D721Med (cell line): ENCODE measurements around the gene TH.
A peak's percentile ranks its signal among the peaks of the same experiment; 100 is the strongest.

ENCODE experiments used
- DNase-seq: peaks from one replicate; pipeline ENCODE4 v3.0.0; 2011; ENCODE audit warnings: low spot score; ENCODE audit not compliant: insufficient read length
- FAIRE-seq: peaks from 2 replicates; lab custom pipeline; 2011; peaks lifted over from hg19 to GRCh38; lab: Jason Lieb, UNC
- TF ChIP-seq, protein P1 (sequence below): IDR thresholded peaks from 2 replicates; pipeline ENCODE4 v1.5.1; 2012; ENCODE audit warnings: mild to moderate bottlenecking, control low read depth; ENCODE audit not compliant: insufficient read depth; ENCODE audit errors: missing control alignments

TH gene

DNA sequence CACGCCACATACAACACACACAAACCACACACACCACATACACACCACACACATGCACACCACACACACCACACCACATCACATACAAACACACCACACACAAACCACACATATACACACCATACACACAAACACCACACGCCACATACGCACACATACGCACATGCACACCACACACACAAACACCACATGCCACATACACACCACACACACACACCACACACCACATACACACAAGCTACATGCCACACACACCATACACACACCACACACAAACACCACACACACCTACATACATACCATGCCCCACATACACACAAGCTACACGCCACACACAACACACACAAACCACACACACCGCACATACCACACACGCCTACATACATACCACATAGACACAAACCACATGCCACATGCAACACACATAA, 15.7 kb upstream of the TH start:
- no peak for FAIRE-seq
- TF ChIP-seq, protein P1, sequence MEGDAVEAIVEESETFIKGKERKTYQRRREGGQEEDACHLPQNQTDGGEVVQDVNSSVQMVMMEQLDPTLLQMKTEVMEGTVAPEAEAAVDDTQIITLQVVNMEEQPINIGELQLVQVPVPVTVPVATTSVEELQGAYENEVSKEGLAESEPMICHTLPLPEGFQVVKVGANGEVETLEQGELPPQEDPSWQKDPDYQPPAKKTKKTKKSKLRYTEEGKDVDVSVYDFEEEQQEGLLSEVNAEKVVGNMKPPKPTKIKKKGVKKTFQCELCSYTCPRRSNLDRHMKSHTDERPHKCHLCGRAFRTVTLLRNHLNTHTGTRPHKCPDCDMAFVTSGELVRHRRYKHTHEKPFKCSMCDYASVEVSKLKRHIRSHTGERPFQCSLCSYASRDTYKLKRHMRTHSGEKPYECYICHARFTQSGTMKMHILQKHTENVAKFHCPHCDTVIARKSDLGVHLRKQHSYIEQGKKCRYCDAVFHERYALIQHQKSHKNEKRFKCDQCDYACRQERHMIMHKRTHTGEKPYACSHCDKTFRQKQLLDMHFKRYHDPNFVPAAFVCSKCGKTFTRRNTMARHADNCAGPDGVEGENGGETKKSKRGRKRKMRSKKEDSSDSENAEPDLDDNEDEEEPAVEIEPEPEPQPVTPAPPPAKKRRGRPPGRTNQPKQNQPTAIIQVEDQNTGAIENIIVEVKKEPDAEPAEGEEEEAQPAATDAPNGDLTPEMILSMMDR = no peak

GRCh38 chr11:2186669-2187279, 15.2 kb upstream of the TH start:
- no peak for FAIRE-seq
- TF ChIP-seq, protein P1 = peak; percentile 44
- DNase-seq = no peak

More for the DNA sequence above, 15.7 kb upstream of the TH start:
- DNase-seq = no peak

DNA sequence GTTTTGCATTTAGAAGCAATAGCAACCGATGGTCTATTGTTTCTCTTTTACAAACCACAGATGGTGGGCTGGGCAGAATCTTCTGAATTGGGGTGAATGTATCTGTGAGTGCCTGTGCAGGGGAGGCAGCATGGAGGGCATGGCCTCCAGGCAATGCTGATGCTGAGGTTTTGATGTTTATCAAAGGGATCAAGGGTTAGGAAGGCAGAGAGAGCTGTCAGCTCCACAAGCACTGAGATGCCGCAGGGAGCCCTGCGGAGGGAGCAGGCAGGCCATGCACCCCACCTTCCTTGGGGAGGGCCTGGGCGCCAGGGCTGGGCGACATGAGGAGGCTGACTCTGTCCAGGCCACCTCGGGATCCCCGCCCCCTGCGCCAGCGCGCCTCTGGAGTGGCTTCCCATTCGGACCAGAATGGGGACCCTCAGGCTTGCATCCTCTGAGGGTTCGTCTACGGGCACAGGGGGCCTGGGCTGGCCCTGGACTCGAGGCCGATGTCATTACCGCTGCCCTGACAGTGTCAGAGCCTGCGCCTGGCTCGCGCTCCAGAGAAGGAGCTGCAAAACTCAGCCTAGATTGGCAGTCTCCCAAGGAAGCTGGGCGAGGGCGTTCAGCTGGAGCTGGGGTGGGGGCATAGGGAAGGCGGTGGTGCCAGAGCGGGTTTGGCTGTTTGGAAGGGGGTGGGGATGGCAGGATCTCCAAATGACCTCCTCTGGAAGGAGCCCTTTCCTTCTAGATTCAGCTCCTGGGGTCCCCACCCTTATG, 13.9 kb upstream of the TH start:
- TF ChIP-seq, protein P1 = no peak
- FAIRE-seq = no peak

DNA sequence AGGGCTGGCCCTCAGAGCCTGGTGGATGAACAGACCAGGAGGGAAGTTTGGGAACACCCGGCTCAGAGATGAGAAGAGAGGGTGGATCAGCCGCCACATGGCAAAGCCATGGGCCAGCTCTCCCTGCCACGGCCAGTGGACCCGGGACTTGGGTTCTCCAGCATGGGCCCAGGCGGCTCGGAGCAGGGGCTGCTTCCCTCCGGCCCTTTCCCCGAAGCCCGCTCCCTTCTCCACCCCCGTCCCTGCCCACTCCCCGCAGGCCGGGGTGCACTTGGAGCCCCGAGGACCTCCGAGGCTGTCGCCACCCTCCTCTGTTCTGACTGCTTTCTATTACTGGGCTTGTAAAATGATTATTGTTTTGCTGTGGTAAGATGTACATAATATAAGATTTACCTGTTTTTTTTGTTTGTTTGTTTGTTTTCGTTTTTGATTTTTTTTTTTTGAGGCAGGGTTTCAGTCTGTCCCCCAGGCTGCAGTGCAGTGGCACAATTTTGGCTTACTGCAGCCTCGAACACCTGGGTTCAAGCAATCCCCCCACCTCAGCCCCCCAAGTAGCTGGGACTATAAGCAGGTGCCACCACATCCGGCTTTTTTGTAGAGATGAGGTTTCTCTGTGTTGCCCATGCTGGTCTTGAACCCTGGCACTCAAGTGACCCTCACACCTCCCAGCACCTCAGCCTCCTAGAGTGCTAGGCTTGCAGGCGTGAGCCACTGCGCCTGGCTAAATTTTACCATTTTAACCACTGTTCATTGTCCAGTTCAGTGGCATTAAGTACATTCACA, 11.3 kb upstream of the TH start:
- DNase-seq = no peak
- TF ChIP-seq, protein P1 = no peak
- no peak for FAIRE-seq

More for the DNA sequence above, 13.9 kb upstream of the TH start:
- no peak for DNase-seq

DNA sequence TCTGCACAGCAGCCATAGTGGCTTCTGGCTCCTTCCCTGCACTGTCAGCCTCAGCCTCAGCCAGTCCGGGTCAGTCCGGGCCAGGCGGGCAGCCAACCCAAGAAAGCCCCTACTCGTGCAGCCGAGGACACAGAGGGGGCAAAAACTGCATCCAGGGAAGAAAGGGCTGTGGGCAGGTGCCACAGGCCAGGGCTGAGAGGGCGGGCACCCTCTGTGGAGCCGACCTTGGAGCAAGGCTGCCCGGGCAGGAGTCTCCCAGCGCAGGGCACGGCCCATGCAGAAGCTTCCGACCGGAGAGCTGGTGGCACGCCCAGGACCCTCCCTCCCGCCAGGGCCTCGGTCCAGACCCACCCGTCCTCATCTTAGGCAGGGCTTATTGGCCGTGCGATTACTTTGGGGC, 10.5 kb upstream of the TH start:
- no peak for FAIRE-seq
- TF ChIP-seq, protein P1 = no peak
- DNase-seq = no peak

DNA sequence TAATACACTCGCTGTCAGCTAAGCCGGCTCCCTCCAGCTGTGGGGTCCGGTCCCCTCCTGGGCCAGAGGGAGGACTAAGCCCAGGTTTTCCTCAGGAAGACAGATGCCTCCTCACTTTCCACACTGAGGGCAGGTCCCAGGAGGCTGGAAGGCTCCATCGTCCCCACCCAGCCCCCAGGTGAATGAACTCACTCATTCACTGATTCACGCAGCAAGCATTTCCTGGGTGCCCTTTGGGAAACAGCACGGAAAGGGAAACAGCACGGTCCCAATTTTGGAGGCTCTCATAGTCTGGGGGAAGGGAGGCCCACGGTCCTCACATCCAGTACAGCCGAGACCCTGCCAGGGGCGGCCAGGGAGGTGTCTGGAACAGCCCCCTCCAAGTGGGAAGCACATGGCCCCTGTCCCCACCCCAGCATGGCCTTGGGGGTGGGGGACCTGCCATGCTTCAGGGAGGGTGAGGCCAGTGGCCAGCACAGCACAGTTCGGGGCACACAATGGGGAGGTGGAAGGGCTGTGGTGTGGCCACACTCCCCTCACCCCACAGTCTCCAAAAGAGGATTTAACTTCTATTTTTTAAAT, 9.3 kb upstream of the TH start:
- FAIRE-seq = no peak
- TF ChIP-seq, protein P1 = no peak
- DNase-seq = no peak
